Measurements from ENCODE around the gene CLDN19. TPM values are rescaled to one million over a fixed set of nuclear protein-coding genes. Genes with fewer than 3 reads are reported as not detected.

CLDN19 gene
- total RNA-seq, 1 experiment from 2014 or later = 12.5 TPM

DNA sequence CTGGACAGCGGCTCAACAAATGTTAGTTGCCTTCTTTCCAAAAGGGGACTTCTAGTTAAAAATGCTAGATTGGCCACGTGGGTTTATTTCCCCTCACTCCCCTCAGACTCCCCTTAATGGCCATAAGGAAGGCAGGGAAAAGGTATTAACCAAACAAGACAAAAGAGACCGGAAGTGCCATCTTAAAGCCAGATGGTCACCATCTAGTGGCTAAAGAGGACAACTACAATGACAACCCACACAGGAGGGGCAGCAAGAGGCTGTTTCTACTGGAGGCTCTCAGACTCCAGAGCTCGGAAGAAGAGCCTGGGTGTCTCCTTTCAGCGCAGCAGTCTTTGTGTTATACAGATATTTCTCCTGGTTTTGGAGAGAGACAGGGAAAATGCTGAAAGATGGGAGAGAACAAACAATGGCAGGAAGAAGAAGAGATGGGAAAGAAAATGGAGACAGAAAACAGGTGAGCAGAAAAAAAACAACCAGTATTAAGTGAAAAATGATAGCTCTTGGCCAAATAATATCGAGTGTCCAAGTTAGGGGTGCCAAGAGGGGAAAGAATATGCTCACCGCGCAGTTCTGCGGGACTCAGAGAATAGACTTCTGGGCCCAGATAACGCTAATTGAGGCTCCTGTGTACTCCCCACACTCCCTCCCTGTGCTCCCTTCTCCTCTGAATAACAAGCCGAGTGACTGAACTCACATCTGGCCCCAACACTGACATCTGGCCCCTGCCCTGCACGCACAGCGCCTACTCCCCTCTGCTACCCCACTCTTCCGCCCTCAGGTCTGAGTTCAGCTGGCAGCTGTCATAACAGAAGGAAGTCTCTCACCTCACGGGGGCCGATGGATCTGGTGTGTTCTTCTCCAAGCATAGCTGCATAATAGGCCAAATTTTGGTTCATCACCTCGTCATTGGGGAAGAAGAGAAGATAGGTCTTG lies 17.2 kb upstream of the CLDN19 start:
- no peaks in the 10 kb centered on the region for H3K9me3 ChIP-seq (ENCODE audit: control insufficient read depth, low read depth, low read length)
- H3K4me2 ChIP-seq (ENCODE audit: insufficient read depth, insufficient read length, low read length) = no peak overlapping the region
- no peak overlapping the region for H3K14ac ChIP-seq (ENCODE audit: insufficient read depth, low read length)
- WGBS (ENCODE audit: extremely low coverage, insufficient read length, low lambda C conversion rate) = no CpG with 5 or more reads among the region's 17 CpGs
- Mint-ChIP-seq H3K27me3 (ENCODE audit: low read depth) (no peaks in the 10 kb centered on the region), H3K4me1 (peaks cover 3% of the 10 kb centered on the region in 2 experiments; a peak in 3 of 4 replicates), H3K9me3 (peaks cover 3 to 4% of the 10 kb centered on the region in 2 experiments; a peak in 3 of 5 replicates), H3K36me3 (ENCODE audit: insufficient read depth in 1 of 3, low read depth in 3 of 3) (peaks cover 47 to 79% (median 77%) of the 10 kb centered on the region in 3 experiments), H3K4me3 (no peak overlapping the region), H3K27ac (peak overlapping the region in 2 of 3 experiments; percentile 13 to 16; a peak in 3 of 7 replicates)
- TF ChIP-seq, protein P1, sequence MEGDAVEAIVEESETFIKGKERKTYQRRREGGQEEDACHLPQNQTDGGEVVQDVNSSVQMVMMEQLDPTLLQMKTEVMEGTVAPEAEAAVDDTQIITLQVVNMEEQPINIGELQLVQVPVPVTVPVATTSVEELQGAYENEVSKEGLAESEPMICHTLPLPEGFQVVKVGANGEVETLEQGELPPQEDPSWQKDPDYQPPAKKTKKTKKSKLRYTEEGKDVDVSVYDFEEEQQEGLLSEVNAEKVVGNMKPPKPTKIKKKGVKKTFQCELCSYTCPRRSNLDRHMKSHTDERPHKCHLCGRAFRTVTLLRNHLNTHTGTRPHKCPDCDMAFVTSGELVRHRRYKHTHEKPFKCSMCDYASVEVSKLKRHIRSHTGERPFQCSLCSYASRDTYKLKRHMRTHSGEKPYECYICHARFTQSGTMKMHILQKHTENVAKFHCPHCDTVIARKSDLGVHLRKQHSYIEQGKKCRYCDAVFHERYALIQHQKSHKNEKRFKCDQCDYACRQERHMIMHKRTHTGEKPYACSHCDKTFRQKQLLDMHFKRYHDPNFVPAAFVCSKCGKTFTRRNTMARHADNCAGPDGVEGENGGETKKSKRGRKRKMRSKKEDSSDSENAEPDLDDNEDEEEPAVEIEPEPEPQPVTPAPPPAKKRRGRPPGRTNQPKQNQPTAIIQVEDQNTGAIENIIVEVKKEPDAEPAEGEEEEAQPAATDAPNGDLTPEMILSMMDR (conservative IDR thresholded peaks at IDR 0.05) = peak; percentile 78
- no peak overlapping the region for H3K4ac ChIP-seq (ENCODE audit: low read depth, low read length)
- no peaks in the 10 kb centered on the region for H3K79me2 ChIP-seq (ENCODE audit: insufficient read depth, low read length)
- no peak overlapping the region for H3K56ac ChIP-seq (ENCODE audit: insufficient read length, low read depth, low read length)
- no peak overlapping the region for H2AFZ ChIP-seq (ENCODE audit: low read length)
- no peak overlapping the region for H4K91ac ChIP-seq (ENCODE audit: insufficient read length, low read depth, low read length)
- no peak overlapping the region for H3T11ph ChIP-seq (ENCODE audit: low read length)
- peak; percentile 70 for DNase-seq
- no peak overlapping the region for H3K27ac ChIP-seq (ENCODE audit: insufficient read length, low read depth, low read length)
- H3K79me1 ChIP-seq (ENCODE audit: insufficient read depth, low read depth, low read length, poor library complexity, severe bottlenecking) = no peaks in the 10 kb centered on the region
- H2BK20ac ChIP-seq (ENCODE audit: low read depth, low read length, poor library complexity, severe bottlenecking) = no peak overlapping the region
- H3K18ac ChIP-seq (ENCODE audit: insufficient read length, low read depth, low read length) = no peak overlapping the region
- H2BK120ac ChIP-seq (ENCODE audit: low read depth, low read length, poor library complexity, severe bottlenecking) = no peak overlapping the region
- no peak overlapping the region for H2BK5ac ChIP-seq (ENCODE audit: insufficient read length, low read length)
- no peak overlapping the region for H4K5ac ChIP-seq (ENCODE audit: insufficient read length, low read depth, low read length)
- H4K8ac ChIP-seq (replicated peaks; ENCODE audit: insufficient read length, low read depth, low read length) = no peak overlapping the region
- no peaks in the 10 kb centered on the region for H3K27me3 ChIP-seq (ENCODE audit: insufficient read depth, low read length)
- H3K23ac ChIP-seq (ENCODE audit: insufficient read length, low read depth, low read length) = no peak overlapping the region
- H3K4me1 ChIP-seq (ENCODE audit: insufficient read depth, low read length) = no peaks in the 10 kb centered on the region
- no peak overlapping the region for H3K9ac ChIP-seq (ENCODE audit: extremely low read depth, insufficient read length, low read length)
- no peaks in the 10 kb centered on the region for H3K23me2 ChIP-seq (ENCODE audit: insufficient read length, low read depth, low read length, poor library complexity, severe bottlenecking)
- H4K20me1 ChIP-seq (ENCODE audit: control insufficient read depth, insufficient read depth, insufficient read length) = no peaks in the 10 kb centered on the region
- H2BK12ac ChIP-seq (ENCODE audit: insufficient read length, low read depth, low read length) = no peak overlapping the region
- no peak overlapping the region for H2AK5ac ChIP-seq (ENCODE audit: insufficient read length, low read length)
- H2BK15ac ChIP-seq (ENCODE audit: low read depth, low read length) = no peak overlapping the region

All from H9 (cell line).